Retinal pigment epithelial cell (primary cell): Measurements from ENCODE around the gene PADI4.

Experiments
- DNase-seq: peaks from one replicate; pipeline ENCODE4 v3.0.0-alpha.2; 2010; ENCODE audit warnings: low read depth
- H3K4me3 ChIP-seq: 2 replicates; pipeline ENCODE4 v1.5.1; 2011; ENCODE audit warnings: mild to moderate bottlenecking, low read length, control low read depth, moderate library complexity
- TF ChIP-seq, protein P1 (sequence below): conservative IDR thresholded peaks from 2 replicates; pipeline ENCODE4 v1.5.1; 2011; ENCODE audit warnings: low read depth, low read length, control low read depth, inconsistent platforms

PADI4 gene

GRCh38 chr1:17350083-17350482 lies 42.1 kb downstream of the PADI4 start:
- no peak for DNase-seq
- TF ChIP-seq, protein P1, sequence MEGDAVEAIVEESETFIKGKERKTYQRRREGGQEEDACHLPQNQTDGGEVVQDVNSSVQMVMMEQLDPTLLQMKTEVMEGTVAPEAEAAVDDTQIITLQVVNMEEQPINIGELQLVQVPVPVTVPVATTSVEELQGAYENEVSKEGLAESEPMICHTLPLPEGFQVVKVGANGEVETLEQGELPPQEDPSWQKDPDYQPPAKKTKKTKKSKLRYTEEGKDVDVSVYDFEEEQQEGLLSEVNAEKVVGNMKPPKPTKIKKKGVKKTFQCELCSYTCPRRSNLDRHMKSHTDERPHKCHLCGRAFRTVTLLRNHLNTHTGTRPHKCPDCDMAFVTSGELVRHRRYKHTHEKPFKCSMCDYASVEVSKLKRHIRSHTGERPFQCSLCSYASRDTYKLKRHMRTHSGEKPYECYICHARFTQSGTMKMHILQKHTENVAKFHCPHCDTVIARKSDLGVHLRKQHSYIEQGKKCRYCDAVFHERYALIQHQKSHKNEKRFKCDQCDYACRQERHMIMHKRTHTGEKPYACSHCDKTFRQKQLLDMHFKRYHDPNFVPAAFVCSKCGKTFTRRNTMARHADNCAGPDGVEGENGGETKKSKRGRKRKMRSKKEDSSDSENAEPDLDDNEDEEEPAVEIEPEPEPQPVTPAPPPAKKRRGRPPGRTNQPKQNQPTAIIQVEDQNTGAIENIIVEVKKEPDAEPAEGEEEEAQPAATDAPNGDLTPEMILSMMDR: no peak
- H3K4me3 ChIP-seq: no peak overlapping the region

- TF ChIP-seq, protein P1: no peak
- no peak for DNase-seq
- no peak overlapping the region for H3K4me3 ChIP-seq
Measured at GRCh38 chr1:17350928-17351446, 43.0 kb downstream of the PADI4 start.

DNA sequence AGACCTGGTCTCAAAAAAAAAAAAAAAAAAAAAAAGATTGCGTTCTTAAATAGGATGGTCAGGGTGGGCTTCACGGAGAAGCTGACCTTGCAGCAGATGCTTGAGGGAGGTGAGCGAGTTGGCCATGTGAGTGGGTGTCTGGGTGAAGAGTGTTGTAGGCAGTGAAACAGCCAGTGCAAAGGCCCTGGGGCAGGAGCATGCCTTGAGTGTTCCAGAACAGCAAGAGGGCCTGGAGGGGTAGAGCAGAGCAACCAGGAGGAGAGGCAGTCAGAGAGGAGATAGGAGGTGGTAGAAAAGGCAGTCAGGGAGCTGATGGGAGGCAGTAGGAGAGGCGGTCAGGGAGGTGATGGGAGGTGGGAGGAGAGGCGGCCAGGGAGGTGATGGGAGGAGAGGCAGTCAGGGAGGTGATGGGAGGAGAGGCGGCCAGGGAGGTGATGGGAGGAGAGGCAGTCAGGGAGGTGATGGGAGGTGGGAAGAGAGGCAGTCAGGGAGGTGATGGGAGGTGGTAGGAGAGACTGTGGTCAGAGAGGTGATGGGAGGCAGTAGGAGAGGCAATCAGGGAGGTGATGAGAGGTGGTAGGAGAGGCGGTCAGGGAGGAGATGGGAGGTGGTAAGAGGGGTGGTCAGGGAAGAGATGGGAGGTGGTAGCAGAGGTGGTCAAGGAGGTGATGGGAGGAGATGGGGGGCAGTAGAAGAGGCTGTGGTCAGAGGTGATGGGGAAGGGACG lies 43.8 kb downstream of the PADI4 start:
- TF ChIP-seq, protein P1: no peak
- no peak for DNase-seq
- H3K4me3 ChIP-seq: no peak overlapping the region

- DNase-seq: no peak
- no peak overlapping the region for H3K4me3 ChIP-seq
- TF ChIP-seq, protein P1: no peak
Measured at GRCh38 chr1:17352419-17352909, 44.5 kb downstream of the PADI4 start.

DNA sequence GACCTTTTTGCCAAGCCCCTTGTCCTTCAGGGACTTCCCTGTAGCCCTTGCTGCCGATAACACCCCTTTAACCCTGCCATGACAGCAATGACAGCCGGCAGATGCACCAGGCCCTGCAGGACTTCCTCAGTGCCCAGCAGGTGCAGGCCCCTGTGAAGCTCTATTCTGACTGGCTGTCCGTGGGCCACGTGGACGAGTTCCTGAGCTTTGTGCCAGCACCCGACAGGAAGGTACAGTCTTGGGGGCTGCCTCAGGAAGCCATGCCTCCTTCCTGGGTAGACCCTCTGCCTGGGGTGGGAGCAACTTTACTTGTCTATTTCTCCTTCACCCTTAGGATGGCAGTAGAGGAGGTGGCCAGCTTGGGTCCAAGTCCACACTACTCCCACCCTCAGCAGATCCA lies 47.9 kb downstream of the PADI4 start:
- no peak overlapping the region for H3K4me3 ChIP-seq
- TF ChIP-seq, protein P1: no peak
- DNase-seq: no peak

GRCh38 chr1:17356387-17357026 lies 48.5 kb downstream of the PADI4 start:
- no peak overlapping the region for H3K4me3 ChIP-seq
- DNase-seq: no peak
- TF ChIP-seq, protein P1: no peak

DNA sequence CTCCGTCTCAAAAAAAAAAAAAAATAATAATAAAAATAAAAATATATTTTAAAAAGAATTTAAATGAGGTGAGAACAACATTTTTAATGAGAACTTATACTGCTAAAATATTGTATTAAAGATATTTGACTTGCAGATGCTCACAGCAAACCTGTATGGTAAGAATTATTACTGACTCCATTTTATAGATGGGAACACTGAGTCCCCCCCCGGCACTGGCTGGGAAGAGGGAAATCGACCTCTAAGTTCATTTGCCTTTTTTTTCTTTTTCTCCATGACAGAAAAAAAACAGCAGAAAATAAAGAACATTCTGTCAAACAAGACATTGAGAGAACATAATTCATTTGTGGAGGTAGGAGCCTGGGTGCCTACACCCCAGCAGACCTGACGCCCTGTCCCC lies 50.6 kb downstream of the PADI4 start:
- no peak for DNase-seq
- no peak overlapping the region for H3K4me3 ChIP-seq
- TF ChIP-seq, protein P1: no peak
